SH-SY5Y (cell line): Measurements from ENCODE around the gene GGCX.

Source experiments
- GATA2 ChIP-seq: IDR thresholded peaks from 2 replicates; pipeline ENCODE4 v1.6.1; 2011; ENCODE audit warnings: mild to moderate bottlenecking, low read depth, low read length
- GATA3 ChIP-seq: IDR thresholded peaks from 2 replicates; pipeline ENCODE4 v1.6.1; 2011; ENCODE audit warnings: low read depth, mild to moderate bottlenecking, low read length, moderate library complexity

DNA sequence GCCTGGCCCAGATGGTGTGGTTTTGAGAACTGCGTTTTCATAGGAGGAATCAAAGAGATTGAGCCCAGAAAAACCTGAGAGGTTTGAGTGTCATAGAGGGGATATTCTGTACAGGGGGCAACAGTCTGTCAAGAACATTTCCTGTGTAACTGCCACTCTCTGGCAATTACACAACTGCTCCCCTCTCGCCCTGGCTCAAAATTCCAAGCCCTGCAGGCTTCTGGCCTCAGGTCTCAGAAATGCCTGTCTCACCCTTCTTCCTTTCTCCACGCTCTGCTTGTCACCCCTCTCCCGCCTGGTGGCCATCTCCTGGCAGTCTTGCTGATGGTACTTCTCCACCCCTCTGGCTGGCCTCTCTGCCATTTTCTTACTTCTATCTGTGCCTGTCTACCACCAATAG is 26.9 kb upstream of the GGCX start:
- no peak for TF ChIP-seq GATA2
- no peak for TF ChIP-seq GATA3
